ENCODE data around the gene PLXDC2. TPM values are rescaled to one million over a fixed set of nuclear protein-coding genes. Genes with fewer than 3 reads are reported as not detected.

Gene PLXDC2
- total RNA-seq, 1 experiment from 2014 or later: not detected

- Mint-ChIP-seq H3K27me3 (ENCODE audit: unreplicated experiment) (no peaks in the 10 kb centered on the region), H3K36me3 (ENCODE audit: insufficient read depth, unreplicated experiment) (no peaks in the 10 kb centered on the region), H3K4me3 (ENCODE audit: low read depth, unreplicated experiment) (no peak overlapping the region), H3K27ac (ENCODE audit: unreplicated experiment) (no peak overlapping the region), H3K4me1 (ENCODE audit: low read depth, unreplicated experiment) (no peaks in the 10 kb centered on the region), H3K9me3 (ENCODE audit: low read depth, unreplicated experiment) (peaks cover 17% of the 10 kb centered on the region)
- BruUV-seq (replicated peaks): no TSS peak
- no peak for DNase-seq
- CTCF ChIA-PET: no interaction called here
- intact Hi-C loops (cut with micrococcal nuclease; ENCODE audit: unreplicated experiment): no loop called here
- TF ChIP-seq CTCF (IDR thresholded peaks at IDR 0.05; ENCODE audit: unreplicated experiment): no peak
These were observed 278.2 kb downstream of the PLXDC2 start for GRCh38 chr10:20094226-20094976.

GRCh38 chr10:20100171-20100570, 283.9 kb downstream of the PLXDC2 start:
- TF ChIP-seq CTCF (IDR thresholded peaks at IDR 0.05; ENCODE audit: unreplicated experiment): no peak
- intact Hi-C loops (cut with micrococcal nuclease; ENCODE audit: unreplicated experiment): no loop called here
- Mint-ChIP-seq H3K36me3 (ENCODE audit: insufficient read depth, unreplicated experiment) (no peaks in the 10 kb centered on the region), H3K4me3 (ENCODE audit: low read depth, unreplicated experiment) (no peak overlapping the region), H3K4me1 (ENCODE audit: low read depth, unreplicated experiment) (no peaks in the 10 kb centered on the region), H3K9me3 (ENCODE audit: low read depth, unreplicated experiment) (peaks cover 18% of the 10 kb centered on the region), H3K27ac (ENCODE audit: unreplicated experiment) (no peak overlapping the region), H3K27me3 (ENCODE audit: unreplicated experiment) (no peaks in the 10 kb centered on the region)
- CTCF ChIA-PET: no interaction called here
- no peak for DNase-seq
- BruUV-seq (replicated peaks): no TSS peak

GRCh38 chr10:20105236-20105635, 289.0 kb downstream of the PLXDC2 start:
- no peak for TF ChIP-seq CTCF (IDR thresholded peaks at IDR 0.05; ENCODE audit: unreplicated experiment)
- Mint-ChIP-seq H3K36me3 (ENCODE audit: insufficient read depth, unreplicated experiment) (no peaks in the 10 kb centered on the region), H3K27me3 (ENCODE audit: unreplicated experiment) (no peaks in the 10 kb centered on the region), H3K27ac (ENCODE audit: unreplicated experiment) (no peak overlapping the region), H3K9me3 (ENCODE audit: low read depth, unreplicated experiment) (peaks cover 11% of the 10 kb centered on the region), H3K4me3 (ENCODE audit: low read depth, unreplicated experiment) (no peak overlapping the region), H3K4me1 (ENCODE audit: low read depth, unreplicated experiment) (no peaks in the 10 kb centered on the region)
- BruUV-seq (replicated peaks): no TSS peak
- DNase-seq: no peak
- intact Hi-C loops (cut with micrococcal nuclease; ENCODE audit: unreplicated experiment): no loop called here
- CTCF ChIA-PET: no interaction called here

GRCh38 chr10:20105931-20106330, 289.7 kb downstream of the PLXDC2 start:
- Mint-ChIP-seq H3K4me3 (ENCODE audit: low read depth, unreplicated experiment) (no peak overlapping the region), H3K27me3 (ENCODE audit: unreplicated experiment) (no peaks in the 10 kb centered on the region), H3K4me1 (ENCODE audit: low read depth, unreplicated experiment) (no peaks in the 10 kb centered on the region), H3K36me3 (ENCODE audit: insufficient read depth, unreplicated experiment) (no peaks in the 10 kb centered on the region), H3K9me3 (ENCODE audit: low read depth, unreplicated experiment) (peaks cover 11% of the 10 kb centered on the region), H3K27ac (ENCODE audit: unreplicated experiment) (no peak overlapping the region)
- no peak for TF ChIP-seq CTCF (IDR thresholded peaks at IDR 0.05; ENCODE audit: unreplicated experiment)
- no peak for DNase-seq
- BruUV-seq (replicated peaks): no TSS peak
- intact Hi-C loops (cut with micrococcal nuclease; ENCODE audit: unreplicated experiment): no loop called here
- CTCF ChIA-PET: no interaction called here

Data from Calu3 (cell line).